ENCODE results near the gene CAND1.

CAND1 gene

DNA sequence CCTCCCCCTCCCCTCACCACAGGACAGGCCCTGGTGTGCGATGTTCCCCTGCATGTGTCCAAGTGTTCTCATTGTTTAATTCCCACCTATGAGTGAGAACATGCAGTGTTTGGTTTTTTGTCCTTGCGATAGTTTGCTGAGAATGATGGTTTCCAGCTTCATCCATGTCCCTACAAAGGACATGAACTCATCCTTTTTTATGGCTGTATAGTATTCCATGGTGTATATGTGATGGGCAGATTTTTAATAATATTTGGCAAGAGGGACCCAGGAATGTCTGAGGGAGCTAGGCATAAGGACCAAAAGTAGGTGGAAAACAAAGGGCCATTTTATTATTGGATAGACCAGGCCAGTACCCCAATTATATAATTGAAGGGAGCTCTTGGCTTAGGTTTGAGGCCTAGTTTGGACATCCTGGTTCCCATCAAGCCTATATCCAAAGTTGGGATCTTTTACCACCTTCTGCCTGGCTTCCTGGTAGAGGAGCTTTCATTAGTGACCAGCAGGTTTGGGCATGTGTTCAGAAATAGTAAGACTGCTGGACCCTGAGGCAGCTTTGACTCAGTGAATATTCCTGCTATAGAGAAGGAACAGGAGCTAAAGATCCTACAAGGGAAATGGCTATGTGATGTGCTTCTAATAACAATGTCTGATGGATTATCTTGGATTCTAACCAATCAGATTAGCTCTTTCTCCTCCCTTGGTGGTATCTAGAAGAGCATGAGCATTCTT is 76.0 kb downstream of the CAND1 start:
- TF ChIP-seq, protein P1, sequence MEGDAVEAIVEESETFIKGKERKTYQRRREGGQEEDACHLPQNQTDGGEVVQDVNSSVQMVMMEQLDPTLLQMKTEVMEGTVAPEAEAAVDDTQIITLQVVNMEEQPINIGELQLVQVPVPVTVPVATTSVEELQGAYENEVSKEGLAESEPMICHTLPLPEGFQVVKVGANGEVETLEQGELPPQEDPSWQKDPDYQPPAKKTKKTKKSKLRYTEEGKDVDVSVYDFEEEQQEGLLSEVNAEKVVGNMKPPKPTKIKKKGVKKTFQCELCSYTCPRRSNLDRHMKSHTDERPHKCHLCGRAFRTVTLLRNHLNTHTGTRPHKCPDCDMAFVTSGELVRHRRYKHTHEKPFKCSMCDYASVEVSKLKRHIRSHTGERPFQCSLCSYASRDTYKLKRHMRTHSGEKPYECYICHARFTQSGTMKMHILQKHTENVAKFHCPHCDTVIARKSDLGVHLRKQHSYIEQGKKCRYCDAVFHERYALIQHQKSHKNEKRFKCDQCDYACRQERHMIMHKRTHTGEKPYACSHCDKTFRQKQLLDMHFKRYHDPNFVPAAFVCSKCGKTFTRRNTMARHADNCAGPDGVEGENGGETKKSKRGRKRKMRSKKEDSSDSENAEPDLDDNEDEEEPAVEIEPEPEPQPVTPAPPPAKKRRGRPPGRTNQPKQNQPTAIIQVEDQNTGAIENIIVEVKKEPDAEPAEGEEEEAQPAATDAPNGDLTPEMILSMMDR (IDR thresholded peaks at IDR 0.05; ENCODE audit: low read depth, low read length): no peak
- H3K4me3 ChIP-seq (replicated peaks in 1 of 2; ENCODE audit: low read depth in 2 of 2, low read length in 2 of 2): no peak overlapping the region

DNA sequence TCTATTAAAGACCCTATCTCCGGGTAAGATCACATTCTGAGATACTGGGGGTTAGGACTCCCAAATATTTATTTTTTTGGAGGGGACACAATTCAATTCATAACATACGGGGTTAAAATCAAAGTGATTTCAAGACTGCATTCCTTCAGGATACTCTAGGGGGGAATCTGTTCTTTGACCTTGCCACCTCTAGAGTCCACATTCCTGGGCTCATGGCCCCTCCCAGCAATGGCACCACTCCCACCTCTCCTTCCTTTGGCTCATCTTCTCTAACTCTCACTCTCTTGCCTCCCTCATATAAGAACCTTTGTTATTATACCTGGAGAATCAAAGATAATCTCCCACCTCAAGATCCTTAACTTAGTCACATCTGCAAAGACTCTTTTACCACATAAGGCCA is 79.5 kb downstream of the CAND1 start:
- TF ChIP-seq, protein P1 (IDR thresholded peaks at IDR 0.05; ENCODE audit: low read depth, low read length): no peak
- no peak for DNase-seq (ENCODE audit: low read depth in 2 of 2)
- no peak overlapping the region for H3K4me3 ChIP-seq (replicated peaks in 1 of 2; ENCODE audit: low read depth in 2 of 2, low read length in 2 of 2)

More for the DNA sequence above, 76.0 kb downstream of the CAND1 start:
- no peak for DNase-seq (ENCODE audit: low read depth in 2 of 2)

DNA sequence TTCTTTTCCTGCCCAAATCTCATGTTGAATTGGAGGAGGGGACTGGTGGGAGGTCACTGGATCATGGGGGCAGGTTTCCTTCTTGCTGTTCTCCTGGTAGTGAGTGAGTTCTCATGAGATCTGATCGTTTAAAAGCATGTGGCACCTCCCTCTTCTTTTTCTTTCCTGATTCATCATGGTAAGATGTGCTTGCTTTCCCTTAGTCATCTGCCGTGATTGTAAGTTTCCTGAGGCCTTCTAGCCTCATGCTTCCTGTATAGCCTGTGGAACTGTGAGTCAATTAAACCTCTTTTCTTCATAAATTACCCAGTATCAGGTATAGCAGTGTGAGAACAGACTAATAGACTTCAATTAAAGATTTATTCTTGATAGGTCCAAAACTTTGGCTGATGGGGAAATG is 83.5 kb downstream of the CAND1 start:
- no peak overlapping the region for H3K4me3 ChIP-seq (replicated peaks in 1 of 2; ENCODE audit: low read depth in 2 of 2, low read length in 2 of 2)
- peak in 1 of 2 donors; percentile 58 for DNase-seq (ENCODE audit: low read depth in 2 of 2)
- TF ChIP-seq, protein P1 (IDR thresholded peaks at IDR 0.05; ENCODE audit: low read depth, low read length): no peak

DNA sequence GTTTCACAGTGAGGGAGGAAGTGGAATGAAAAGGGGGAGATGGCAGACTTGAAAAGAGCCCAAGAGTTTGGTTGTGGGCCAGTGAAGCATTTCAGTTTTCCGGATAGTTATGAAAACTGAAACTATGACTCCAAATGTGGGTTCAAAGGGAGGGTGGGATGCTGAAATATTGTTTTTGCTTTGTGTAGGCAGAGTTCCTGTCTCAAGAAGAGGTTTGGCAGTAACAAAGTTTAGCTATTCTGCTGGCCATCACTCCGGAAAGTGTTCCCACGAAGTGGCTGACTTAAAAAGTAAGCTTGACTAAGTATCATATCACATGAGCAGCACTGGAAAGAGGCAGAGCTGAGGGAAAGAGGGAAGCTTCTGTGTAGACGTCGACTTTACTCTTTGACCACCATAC is 85.2 kb downstream of the CAND1 start:
- TF ChIP-seq, protein P1 (IDR thresholded peaks at IDR 0.05; ENCODE audit: low read depth, low read length): no peak
- H3K4me3 ChIP-seq (replicated peaks in 1 of 2; ENCODE audit: low read depth in 2 of 2, low read length in 2 of 2): no peak overlapping the region
- peak; percentile 34 to 58 for DNase-seq (ENCODE audit: low read depth in 2 of 2)

DNA sequence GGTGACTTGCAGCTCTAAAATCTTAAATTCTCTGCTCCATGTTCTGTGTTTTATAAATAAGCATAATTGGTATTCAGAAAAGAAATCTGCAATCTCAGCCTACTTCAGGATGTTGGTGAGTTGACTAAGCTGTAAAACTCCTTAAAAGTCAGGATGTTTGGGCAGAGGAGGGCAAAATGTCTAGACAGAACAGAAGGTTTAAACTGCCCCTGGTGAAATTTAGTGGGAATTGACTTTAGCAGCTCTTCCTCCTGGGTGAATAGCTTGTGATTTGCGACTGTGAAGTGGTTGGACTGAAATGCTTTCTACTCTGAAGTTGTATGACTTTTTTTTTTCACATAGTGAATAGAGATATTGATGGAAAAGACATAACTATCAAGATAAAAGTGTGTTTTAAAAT is 85.8 kb downstream of the CAND1 start:
- TF ChIP-seq, protein P1 (IDR thresholded peaks at IDR 0.05; ENCODE audit: low read depth, low read length): no peak
- H3K4me3 ChIP-seq (replicated peaks in 1 of 2; ENCODE audit: low read depth in 2 of 2, low read length in 2 of 2): no peak overlapping the region
- DNase-seq (ENCODE audit: low read depth in 2 of 2): peak; percentile 30 to 51

DNA sequence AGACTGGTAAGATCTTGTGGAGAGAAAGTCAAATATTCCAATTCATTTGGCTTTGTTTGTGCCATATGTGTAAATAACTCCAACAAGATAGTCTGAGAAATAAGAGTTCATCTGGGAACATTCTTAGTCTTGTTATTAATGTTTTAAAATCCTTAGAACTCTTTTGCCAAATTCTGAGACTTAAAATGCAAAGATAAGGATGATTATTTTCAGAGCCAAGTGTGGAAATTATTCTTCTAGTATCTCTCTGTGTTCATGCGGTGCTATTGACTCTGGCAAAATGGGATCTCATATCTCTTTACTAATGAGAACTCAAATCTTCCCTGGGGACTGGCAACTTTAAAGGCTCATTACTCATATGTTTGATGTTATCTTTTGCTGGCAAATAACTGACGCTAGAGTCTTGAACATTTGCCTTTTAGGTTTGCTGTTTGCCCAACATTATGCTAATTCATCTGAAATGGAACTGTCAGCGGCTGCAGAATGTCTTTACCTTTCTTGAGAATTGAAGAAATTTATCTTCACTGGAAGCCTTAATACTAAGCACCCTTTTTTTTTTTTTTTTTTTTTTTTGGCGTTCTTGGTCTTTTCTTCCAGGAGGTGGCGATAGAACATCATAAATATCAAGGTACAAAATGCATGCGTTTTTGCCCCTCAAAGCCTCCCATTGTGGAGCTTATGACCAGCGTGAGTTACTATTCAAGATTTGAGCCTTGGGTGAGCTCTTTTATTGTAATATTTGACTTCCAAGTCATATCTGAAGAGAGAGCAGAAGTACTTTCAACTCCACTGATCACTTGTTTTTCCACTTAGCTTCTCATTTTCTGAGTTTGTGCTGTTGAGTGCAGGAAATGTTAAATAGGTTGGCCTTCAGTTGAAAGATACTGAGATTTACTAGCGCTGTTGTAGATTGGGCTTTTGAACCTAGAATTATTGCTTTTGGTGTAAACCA is 86.5 kb downstream of the CAND1 start:
- TF ChIP-seq, protein P1 (IDR thresholded peaks at IDR 0.05; ENCODE audit: low read depth, low read length): peak; percentile 50
- no peak overlapping the region for H3K4me3 ChIP-seq (replicated peaks in 1 of 2; ENCODE audit: low read depth in 2 of 2, low read length in 2 of 2)
- peak; percentile 81 to 82 for DNase-seq (ENCODE audit: low read depth in 2 of 2)
